GM19372 (cell line): ENCODE measurements around the gene CREB3L1.

Experiments used
- ATAC-seq: cut with Tn5 transposase; IDR thresholded peaks from one replicate; pipeline ENCODE4 v1.9.1; 2021; ENCODE audit warnings: mild to moderate bottlenecking, low read depth, moderate library complexity; ENCODE audit not compliant: unreplicated experiment

CREB3L1 gene, protein sequence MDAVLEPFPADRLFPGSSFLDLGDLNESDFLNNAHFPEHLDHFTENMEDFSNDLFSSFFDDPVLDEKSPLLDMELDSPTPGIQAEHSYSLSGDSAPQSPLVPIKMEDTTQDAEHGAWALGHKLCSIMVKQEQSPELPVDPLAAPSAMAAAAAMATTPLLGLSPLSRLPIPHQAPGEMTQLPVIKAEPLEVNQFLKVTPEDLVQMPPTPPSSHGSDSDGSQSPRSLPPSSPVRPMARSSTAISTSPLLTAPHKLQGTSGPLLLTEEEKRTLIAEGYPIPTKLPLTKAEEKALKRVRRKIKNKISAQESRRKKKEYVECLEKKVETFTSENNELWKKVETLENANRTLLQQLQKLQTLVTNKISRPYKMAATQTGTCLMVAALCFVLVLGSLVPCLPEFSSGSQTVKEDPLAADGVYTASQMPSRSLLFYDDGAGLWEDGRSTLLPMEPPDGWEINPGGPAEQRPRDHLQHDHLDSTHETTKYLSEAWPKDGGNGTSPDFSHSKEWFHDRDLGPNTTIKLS

DNA sequence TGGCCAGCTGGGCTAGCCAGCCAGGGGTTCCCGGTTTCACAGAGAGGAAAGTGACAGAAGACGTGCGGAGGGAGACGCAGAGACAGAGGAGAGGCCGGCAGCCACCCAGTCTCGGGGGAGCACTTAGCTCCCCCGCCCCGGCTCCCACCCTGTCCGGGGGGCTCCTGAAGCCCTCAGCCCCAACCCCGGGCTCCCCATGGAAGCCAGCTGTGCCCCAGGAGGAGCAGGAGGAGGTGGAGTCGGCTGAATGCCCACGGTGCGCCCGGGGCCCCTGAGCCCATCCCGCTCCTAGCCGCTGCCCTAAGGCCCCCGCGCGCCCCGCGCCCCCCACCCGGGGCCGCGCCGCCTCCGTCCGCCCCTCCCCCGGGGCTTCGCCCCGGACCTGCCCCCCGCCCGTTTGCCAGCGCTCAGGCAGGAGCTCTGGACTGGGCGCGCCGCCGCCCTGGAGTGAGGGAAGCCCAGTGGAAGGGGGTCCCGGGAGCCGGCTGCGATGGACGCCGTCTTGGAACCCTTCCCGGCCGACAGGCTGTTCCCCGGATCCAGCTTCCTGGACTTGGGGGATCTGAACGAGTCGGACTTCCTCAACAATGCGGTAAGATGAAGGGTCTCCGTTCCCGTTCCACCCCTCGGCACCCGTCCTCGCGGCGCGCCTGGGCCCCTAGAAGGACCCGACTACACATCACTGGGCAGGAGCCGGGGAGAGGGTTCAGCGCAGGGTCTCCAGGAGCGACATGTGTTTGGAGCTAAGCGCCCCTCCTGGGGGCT lies at the start of gene CREB3L1:
Gene CREB3L1, plus strand, starts transcription at position 41 of the 765 bp plus-strand sequence. Its CDS starts 450 bp downstream, at position 491.
- no peak for ATAC-seq

DNA sequence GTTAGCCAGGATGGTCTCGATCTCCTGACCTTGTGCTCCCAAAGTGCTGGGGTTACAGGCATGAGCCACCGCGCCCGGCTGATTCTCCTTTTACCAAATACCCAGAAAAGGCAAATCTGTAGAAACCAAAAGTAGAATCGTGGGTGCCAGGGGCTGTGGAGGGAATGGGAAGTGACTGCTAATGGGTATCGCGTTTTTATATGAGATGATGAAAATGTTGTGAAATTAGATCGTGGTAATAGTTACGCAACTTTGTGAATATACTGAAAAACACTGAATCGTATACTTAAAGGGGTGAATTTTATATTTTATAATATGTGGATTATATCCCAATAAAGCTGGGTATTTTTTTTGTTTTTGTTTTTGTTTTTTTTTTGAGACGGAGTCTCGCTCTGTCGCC lies 48.2 kb upstream of the CREB3L1 start:
- ATAC-seq: no peak

DNA sequence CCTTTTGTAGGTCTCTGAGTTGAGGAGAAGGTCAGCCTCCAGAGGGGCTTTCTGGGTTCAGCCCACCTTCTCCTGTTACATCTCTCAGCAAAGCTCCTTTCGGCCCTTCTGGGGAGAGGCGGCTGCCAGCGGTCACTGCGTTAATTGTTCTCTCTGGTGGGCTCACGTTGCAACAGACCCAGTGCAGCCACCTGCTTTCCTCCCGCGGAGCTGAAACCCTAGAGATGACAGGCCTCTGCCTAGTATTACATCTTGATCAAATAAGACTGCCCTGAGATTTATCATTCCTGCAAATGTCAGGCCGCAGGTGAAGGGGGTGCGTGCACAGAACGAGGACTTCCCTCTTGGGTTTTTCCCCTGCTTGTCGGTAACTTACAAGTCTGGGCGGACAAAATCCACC lies 43.2 kb upstream of the CREB3L1 start:
- no peak for ATAC-seq

DNA sequence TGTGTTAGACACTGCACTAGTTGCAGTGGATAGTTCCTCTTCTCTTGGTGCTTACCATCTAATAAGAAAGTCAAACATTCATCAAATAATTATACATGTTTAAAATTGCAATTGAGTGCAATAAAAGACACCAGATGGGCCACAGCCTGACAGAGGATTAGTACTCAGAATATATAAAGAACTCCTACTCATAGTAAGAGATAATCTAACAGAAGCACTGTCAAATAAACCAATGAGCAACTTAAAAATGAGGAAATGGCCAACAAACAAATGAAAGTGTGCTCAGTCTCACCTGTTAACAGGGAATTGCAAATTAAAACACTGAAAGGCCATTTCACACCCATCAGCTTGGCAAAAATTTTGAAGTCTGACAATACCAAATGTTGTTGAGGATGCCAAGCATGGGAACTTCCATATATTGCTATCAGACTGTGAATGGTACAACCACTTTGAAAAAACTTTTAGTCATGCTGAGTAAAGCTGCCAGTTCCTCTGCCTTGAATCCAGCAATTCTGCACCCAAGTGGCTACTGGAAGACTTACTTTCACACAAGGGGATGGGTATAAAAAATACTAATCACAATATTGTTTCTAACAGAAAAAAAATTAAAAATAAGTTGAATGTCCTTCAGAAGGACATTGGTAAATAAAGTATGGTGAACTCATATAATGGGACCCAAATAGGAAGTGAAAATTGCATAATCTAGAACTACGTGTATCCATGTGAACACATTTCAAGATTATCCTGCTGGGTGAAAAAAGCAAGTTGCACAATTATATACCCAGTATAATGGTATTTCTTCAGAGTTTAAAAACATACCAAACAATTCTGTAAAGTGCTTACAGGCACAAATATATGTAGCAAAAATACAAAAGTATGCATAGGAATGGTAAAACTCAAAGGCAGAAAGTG lies 41.4 kb upstream of the CREB3L1 start:
- ATAC-seq: no peak

DNA sequence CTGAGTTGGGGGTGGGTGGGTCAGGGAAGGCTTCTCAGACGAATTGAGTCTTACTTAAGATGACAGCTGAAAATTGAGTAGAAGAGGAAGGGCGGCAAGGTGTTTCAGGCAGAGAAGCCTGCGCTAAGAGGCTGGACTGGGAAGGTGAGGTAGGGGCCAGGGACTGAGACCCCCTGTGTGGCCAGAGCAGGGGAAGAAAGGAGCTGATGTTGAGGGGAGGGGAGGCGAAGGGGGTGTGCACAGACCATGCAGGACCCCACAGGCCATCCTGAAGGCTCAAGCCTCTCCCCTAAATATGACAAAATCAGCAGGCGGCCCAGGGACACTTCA lies 40.6 kb upstream of the CREB3L1 start:
- no peak for ATAC-seq

DNA sequence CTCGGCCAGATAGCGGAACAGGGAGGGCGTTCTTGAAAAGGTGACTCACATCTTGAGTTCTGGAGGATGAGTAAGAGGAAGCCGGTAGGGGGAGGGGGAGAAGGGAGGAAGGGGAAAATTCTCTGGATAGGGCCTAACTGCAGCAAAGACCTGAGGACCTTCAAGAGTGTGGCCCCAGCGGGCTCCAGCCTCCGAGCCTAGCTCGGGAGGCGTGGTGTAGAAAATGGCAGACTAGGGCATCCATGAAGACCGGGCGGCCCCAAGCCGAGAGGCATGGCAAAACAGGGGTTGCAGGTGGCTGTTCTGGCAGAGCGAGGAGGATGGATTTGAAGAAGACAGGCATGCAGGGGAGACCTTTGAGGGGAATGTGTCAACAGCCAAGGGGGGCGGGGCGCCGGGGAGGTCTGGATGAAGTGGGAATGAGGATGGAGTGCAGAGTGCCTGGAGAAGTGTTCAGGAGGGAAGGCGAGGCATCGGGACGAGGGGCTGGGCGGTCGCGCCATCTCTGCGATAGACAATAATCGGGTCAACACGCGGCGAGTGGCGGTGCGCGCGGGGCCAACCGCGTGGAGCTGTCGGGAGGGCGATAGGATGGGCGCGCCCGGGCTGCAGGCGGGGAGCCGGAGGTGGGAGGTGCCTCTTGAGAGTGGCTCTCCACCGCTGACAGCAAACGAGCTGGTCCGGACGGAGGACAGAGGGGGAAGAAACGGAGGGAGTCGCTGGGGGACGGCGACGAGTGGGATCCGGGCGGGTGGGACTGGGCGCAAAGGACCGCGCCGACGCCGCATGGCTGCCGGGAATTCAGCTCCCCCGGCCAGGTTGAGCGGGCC lies 40.0 kb upstream of the CREB3L1 start:
- no peak for ATAC-seq

DNA sequence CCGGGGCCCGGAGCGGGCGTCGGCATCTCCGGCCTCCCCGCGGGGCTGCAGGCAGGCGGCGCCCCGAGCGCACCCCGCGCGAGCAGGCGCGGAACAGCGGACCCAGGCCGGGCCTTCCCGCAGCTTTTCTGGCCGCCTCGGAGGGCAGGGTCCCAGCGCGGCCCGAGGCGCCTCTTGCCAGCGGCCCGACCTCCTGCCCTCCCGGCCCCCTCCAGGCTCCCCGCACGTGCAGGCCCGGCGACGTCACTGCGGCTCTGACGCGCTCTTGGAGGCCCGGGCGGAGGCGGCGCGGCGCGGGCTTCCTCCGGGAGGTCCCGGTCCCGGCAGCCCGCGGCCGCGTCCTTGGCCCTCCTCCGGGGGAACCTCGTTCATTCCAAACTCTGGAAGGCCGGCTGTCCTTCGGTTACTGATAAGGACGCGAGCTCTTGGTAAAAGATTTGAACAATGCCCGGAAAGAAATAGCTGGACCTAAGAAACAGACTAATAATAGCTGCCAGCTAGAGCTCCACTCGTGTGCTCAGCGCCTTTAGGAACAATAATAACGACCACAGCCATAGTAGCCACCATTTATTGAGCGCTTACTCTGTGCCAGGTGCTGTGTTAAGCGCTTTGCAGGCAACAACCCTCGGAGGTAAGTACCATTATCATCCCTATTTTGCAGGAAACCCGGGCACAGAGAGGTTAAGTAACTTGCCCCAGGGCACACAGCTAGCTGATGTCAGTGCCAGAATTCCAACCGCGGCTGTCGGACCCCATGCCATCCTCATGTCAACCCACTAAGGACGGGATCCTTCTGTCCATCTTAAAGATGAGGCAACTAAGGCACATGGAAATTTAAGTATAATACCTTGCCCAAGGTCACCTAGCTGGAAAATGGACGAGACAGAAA lies 39.1 kb upstream of the CREB3L1 start:
- no peak for ATAC-seq

DNA sequence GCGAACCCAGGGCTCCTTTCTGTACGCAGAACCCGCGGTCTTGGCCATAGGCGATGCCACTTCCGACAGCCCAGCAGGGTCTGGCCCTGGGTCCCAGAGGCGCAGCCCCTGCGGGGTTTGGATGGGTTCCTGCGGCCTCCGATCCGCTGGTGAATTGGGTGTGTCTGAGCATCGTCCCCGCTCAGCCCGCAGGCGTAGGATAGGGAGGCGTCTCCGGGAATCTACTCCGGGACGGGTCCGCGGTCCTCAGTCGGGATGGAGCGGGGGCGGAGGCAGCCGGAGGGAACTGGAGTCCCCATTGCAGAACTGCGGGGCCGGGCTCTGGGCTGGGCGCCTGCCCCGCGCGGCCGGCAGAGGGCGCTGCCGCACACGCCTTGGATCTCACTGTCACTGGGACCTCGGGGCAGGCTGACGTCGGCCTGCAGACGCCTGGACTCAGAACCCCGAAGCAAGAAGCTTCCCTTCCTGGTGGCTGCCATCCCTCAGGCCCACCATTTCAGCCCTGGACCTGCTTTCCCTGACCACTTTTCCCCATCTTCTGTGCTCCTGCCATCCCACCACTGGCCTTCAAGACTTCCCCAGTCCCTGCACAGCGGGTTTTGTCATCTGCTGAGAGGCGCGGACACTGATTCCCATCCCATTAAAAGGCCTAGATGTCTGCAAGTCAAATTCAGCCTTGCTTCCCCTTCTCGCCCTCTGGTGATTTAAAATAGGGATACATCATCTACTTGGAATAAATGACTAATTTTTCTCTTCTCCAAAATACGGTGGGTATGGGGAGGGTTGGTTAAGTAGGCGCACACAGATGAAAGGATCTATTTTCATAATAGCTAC lies 38.3 kb upstream of the CREB3L1 start:
- peak; percentile 60 for ATAC-seq

DNA sequence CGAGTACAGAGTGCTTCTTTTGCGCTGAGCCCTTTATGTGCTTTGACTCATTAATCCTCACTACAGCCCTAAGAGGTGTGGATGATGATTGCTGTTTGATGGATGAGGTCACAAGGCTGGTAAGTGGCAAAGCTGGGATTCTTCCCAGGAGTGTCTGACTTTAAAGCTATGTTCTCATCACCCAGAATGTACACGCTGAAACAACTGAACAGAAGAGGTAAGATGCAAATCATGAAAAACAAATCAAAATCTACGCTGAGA lies 37.7 kb upstream of the CREB3L1 start:
- no peak for ATAC-seq

DNA sequence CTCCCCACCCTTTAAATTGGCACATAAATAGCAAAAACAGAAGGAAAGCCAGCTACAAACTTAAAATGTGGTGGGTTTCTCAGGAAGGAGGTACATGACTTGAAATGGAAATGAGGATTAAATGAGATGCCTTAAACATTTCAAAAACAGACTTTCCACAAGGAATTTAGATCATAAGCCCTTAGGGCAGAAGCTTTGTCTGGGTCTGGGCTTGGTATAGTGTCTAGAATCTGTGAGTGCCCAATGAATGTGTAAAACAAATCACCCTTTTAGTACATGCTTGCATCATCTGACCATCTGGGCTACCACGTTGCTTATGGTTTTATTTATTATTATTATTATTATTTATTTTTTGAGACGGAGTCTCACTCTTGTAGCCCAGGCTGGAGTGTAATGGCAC lies 37.1 kb upstream of the CREB3L1 start:
- ATAC-seq: no peak

DNA sequence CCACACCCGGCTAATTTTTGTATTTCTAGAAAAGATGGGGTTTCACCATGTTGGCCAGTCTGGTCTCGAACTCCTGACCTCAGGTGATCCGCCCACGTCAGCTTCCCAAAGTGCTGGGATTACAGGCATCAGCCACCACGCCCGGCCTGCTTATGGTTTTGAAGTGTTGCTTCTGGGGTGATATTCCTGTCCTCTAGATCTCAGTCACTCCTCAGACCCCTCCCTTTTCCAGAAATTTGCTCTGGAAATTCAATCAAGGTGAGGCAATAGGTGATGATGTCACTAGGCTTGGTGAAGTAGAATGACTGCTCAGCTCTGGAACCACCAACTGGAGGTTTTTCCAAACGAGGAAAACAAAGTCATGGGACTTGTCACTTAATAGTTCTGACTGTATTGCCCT lies 36.6 kb upstream of the CREB3L1 start:
- no peak for ATAC-seq

DNA sequence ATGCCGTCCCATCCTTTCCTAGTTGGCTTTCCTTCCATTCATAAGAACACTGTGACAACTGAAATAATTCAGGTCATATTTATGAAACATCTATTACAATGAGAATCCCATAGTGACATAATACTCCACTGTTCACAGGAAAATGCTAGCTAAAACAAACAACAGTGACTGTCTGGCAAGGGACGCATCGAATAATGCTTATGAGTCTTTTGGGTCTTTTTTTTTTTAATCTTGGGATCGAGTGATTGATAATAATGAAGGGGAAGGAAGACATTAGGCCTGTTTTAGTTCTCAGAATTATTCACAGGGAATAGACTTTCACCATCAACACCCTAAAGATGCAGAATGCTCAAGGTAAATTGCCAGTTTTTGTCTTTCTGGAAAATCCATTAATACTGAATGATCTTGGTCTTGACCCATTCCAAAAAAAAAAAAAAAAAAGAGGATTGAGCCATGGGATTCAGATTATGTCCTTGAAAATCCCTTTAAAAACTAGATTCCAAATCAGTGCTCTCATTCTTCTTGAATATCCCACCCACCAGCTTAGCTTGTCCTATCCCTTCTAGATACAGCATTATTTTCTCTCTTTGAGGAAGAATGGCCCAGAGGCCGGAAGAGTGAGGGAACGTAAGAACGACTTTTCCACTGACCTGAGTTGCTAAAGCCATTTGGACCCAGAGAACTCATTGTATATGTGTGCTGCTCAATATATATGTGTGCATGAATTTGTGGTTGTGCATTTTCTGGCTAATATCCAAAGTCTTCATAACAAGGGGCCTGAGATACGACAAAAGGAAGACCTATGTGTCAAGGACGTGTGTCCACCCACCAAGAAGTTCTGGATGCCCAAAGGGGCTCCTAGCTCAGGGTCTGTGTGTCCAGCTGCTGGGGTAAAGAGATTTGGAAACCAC lies 35.2 kb upstream of the CREB3L1 start:
- ATAC-seq: no peak

DNA sequence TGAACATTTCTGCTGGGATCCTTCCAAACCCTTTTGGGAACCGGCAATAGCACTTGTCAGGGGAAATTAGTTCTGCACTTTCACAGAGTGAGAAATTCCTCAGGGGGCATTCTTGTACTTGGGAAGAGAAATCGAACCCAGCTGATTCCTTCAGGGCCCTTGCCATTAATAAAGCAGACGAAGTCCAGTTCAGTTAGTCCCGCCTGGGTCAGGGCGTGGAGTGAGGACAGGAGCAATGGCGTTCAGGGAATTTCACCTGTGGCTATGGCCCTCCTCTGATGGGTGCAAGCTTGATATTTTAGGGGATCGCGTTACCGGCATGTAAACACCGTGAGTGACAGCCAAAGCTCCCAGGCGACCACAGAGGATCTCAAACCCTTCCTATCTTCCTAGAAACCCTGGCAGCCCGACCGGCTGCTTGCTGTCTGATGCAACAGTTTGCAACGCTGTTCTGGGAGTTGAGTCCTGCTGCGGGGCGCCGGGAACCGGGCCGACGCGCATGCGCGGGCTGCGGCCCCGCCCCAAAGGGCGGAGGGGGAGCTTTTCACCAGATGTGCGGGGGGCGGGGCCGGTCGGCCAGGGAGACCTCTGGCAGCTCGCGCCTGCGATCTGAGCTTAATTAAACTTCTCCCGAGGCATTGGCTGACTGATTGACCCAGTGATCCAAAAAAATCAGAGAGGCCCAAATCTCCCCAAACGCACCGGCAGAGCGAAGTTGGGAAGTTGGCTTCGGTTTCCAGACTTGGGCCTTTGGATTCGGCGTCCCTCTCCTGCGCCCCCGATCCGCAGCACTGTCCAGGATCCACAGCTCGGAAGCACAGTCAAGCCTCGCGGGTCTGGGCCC lies 34.3 kb upstream of the CREB3L1 start:
- peak; percentile 71 for ATAC-seq

DNA sequence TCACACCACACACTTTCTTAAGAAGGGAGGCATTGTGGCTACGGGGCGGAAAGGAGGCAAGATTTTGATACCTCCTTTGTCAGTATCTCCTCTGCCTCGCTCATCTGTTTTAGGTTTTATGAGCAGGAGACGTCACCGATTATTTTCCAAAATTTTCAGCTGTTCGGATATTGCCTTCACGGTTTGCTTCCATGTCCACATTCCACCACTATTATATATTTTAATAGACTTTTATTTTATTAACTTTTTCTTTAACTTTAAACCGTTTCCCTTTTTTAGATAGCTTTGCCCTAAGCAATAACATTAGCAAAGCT lies 33.7 kb upstream of the CREB3L1 start:
- no peak for ATAC-seq

DNA sequence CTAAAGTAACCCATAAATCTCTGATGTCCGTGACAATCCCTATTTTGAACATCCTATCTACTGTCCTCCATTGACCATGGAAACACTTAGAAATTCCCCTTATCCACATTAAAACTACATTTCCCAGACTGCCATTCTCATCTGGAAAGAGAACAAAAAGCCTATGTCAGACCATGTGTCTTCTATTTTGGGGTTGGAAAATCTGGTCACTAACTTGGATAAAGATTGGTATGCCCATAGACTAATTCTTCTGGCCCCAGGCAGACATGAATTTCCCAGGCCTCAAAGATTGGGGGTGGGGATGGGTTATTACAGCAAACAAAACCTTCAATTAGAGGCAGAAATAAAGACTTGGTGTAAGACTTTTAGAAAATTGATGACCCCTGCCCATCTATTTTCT lies 30.9 kb upstream of the CREB3L1 start:
- ATAC-seq: no peak

DNA sequence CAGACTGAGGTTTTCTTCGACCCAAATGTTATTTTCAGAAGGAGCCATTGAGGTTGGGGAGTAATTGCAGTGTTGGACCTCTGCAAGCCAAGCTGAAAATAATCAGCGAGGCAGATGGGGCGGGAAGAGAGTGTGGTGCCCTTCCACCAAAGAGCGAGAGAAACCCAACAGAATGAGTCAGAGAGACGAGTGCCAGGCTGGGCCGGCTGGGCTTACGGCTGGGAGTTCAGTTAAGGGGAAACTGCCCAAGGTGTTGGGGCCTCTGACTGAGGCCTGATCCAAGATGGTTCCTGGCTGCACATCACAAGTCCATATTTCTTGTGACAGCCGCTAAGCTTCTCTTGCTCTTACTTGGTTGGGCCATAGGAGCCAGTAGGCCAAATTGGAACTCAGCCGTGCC lies 30.4 kb upstream of the CREB3L1 start:
- no peak for ATAC-seq

DNA sequence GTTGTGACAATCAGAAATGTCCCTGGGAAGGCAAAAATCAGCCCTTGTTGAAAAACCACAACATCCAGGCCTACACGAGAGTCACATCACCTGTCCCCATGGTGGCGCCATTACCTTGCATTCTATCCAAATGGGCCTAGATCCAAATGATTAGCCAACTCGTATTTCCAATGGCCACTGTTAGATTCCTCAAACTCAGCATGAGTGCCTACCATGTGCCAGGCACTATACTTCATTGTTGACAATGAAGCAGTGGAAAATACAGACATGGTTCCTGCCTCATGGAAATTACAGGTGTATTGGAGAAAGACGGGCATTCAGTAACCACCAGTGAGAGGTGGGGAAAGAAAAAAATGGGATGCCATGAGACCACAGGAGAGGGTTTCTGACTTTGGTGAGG lies 29.8 kb upstream of the CREB3L1 start:
- no peak for ATAC-seq
